Mesendoderm (in vitro differentiated cells): Measurements from ENCODE around the gene CFAP61.
A peak's percentile ranks its signal among the peaks of the same experiment; 100 is the strongest.

Experiments
- DNase-seq: peaks from one replicate; pipeline ENCODE4 v3.0.0; 2013
- H2AK5ac ChIP-seq: 2 replicates; pipeline ENCODE4 v1.6.1; 2013; ENCODE audit warnings: low read length, inconsistent platforms
- H2BK120ac ChIP-seq: 2 replicates; pipeline ENCODE4 v1.6.1; 2013; ENCODE audit warnings: low read depth, mild to moderate bottlenecking, low read length, moderate library complexity, mixed read lengths
- H2BK15ac ChIP-seq: replicated peaks from 2 replicates; pipeline ENCODE4 v1.6.1; 2013; ENCODE audit warnings: low read depth, mild to moderate bottlenecking, moderate library complexity
- H2BK5ac ChIP-seq: 2 replicates; pipeline ENCODE4 v1.6.1; 2013; ENCODE audit warnings: low read length, inconsistent platforms
- H3K18ac ChIP-seq: 2 replicates; pipeline ENCODE4 v1.6.1; 2013; ENCODE audit warnings: mild to moderate bottlenecking, low read length, mixed read lengths
- H3K23ac ChIP-seq: one replicate; pipeline ENCODE4 v1.6.1; 2013; ENCODE audit warnings: low read length
- H3K27ac ChIP-seq: 2 replicates; pipeline ENCODE4 v1.5.1; 2013; ENCODE audit warnings: low read depth, mild to moderate bottlenecking, inconsistent platforms, low read length, moderate library complexity
- H3K27me3 ChIP-seq: 2 replicates; pipeline ENCODE4 v1.6.1; 2013; ENCODE audit warnings: low read length, control low read depth, mild to moderate bottlenecking, inconsistent platforms; ENCODE audit not compliant: insufficient read depth, poor library complexity
- H3K36me3 ChIP-seq: 2 replicates; pipeline ENCODE4 v1.6.1; 2013; ENCODE audit warnings: low read length, inconsistent platforms; ENCODE audit not compliant: control insufficient read depth, insufficient read depth
- H3K4ac ChIP-seq: one replicate; pipeline ENCODE4 v1.6.1; 2013; ENCODE audit warnings: low read depth, mild to moderate bottlenecking, low read length, moderate library complexity
- H3K4me1 ChIP-seq: 2 replicates; pipeline ENCODE4 v1.6.1; 2013; ENCODE audit warnings: low read depth, low read length, inconsistent platforms; ENCODE audit not compliant: control insufficient read depth
- H3K4me2 ChIP-seq: 2 replicates; pipeline ENCODE4 v1.6.1; 2013; ENCODE audit warnings: low read length
- H3K4me3 ChIP-seq: 2 replicates; pipeline ENCODE4 v1.5.1; 2013; ENCODE audit warnings: mild to moderate bottlenecking, low read length
- H3K56ac ChIP-seq: one replicate; pipeline ENCODE4 v1.6.1; 2013; ENCODE audit warnings: low read length
- H3K79me1 ChIP-seq: 2 replicates; pipeline ENCODE4 v1.6.1; 2013; ENCODE audit warnings: low read length, inconsistent platforms
- H3K79me2 ChIP-seq: 2 replicates; pipeline ENCODE4 v1.6.1; 2013; ENCODE audit warnings: mild to moderate bottlenecking, low read length; ENCODE audit not compliant: control insufficient read depth, insufficient read depth
- H3K9ac ChIP-seq: 2 replicates; pipeline ENCODE4 v1.6.1; 2013; ENCODE audit warnings: low read length, inconsistent platforms
- H4K5ac ChIP-seq: one replicate; pipeline ENCODE4 v1.6.1; 2013; ENCODE audit warnings: low read length
- H4K8ac ChIP-seq: one replicate; pipeline ENCODE4 v1.6.1; 2013; ENCODE audit warnings: low read depth, mild to moderate bottlenecking, control low read depth, low read length, moderate library complexity
- WGBS: extraction: QIAGEN DNeasy Blood & Tissue Kit; methylation state at CpG from one replicate; pipeline ENCODE4 v1.1.7; 2013; ENCODE audit warnings: low lambda C conversion rate, missing lambda C conversion rate; ENCODE audit not compliant: insufficient coverage; ENCODE audit errors: extremely low coverage; 5-methylcytosine and 5-hydroxymethylcytosine counted together

The CFAP61 gene

DNA sequence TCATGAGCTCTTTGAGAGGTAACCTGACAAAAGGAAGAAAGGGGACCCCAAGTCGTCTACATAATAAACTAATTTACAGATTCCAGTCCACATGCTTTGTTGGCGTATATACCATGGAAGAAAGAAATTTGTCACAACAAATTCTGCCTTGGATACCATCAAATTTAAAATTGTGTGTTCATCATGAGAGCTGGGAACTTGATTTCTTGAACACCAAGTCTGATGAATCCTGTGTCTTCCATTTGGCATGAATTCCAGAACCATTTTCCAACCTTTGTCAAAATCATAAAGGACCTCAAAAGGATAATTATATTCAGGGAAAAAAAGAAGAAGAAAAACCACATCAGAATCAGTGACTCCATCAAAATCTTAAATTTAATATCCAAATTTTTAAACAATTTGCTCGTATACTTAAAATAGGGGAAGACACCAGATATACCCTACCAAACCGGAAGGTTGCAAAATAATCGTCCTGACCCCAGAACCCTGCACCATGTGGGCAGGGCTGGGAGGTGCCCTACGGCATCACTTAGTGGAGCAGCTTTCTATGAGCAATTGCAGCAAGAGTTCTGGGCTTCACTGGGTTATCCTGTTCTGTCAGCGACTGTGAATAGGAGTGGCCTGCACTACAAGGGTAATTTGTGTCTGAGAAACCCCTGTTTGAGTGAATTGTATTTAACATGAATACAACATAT, 241.5 kb downstream of the CFAP61 start:
- no peak overlapping the region for H4K8ac ChIP-seq
- no peaks in the 10 kb centered on the region for H3K27me3 ChIP-seq
- WGBS = no CpG with 5 or more reads among the region's 7 CpGs
- H3K4me2 ChIP-seq = no peak overlapping the region
- no peaks in the 10 kb centered on the region for H3K79me2 ChIP-seq
- no peak for DNase-seq
- no peak overlapping the region for H2BK15ac ChIP-seq
- no peak overlapping the region for H3K18ac ChIP-seq
- no peak overlapping the region for H2BK120ac ChIP-seq
- H4K5ac ChIP-seq = no peak overlapping the region
- no peaks in the 10 kb centered on the region for H3K4me1 ChIP-seq
- no peak overlapping the region for H3K4me3 ChIP-seq
- H2AK5ac ChIP-seq = no peak overlapping the region
- H3K23ac ChIP-seq = no peak overlapping the region
- no peak overlapping the region for H3K27ac ChIP-seq
- H2BK5ac ChIP-seq = no peak overlapping the region
- H3K56ac ChIP-seq = no peak overlapping the region
- no peak overlapping the region for H3K4ac ChIP-seq
- no peaks in the 10 kb centered on the region for H3K79me1 ChIP-seq
- H3K36me3 ChIP-seq = no peaks in the 10 kb centered on the region
- no peak overlapping the region for H3K9ac ChIP-seq

GRCh38 chr20:20295621-20296498, 243.5 kb downstream of the CFAP61 start:
- H2BK15ac ChIP-seq = no peak overlapping the region
- H2BK5ac ChIP-seq = no peak overlapping the region
- H3K9ac ChIP-seq = no peak overlapping the region
- no peak overlapping the region for H2AK5ac ChIP-seq
- H3K36me3 ChIP-seq = no peaks in the 10 kb centered on the region
- no peak overlapping the region for H3K4ac ChIP-seq
- no peaks in the 10 kb centered on the region for H3K4me1 ChIP-seq
- H3K79me2 ChIP-seq = no peaks in the 10 kb centered on the region
- no peak overlapping the region for H3K4me2 ChIP-seq
- H3K18ac ChIP-seq = no peak overlapping the region
- H4K5ac ChIP-seq = no peak overlapping the region
- H2BK120ac ChIP-seq = no peak overlapping the region
- no peak overlapping the region for H3K4me3 ChIP-seq
- H4K8ac ChIP-seq = no peak overlapping the region
- no peak overlapping the region for H3K27ac ChIP-seq
- peak; percentile 33 for DNase-seq
- H3K23ac ChIP-seq = no peak overlapping the region
- H3K27me3 ChIP-seq = no peaks in the 10 kb centered on the region
- no CpG with 5 or more reads among the region's 6 CpGs for WGBS
- H3K56ac ChIP-seq = no peak overlapping the region
- no peaks in the 10 kb centered on the region for H3K79me1 ChIP-seq

- H3K4me2 ChIP-seq = no peak overlapping the region
- no peak overlapping the region for H2BK120ac ChIP-seq
- no peak overlapping the region for H4K8ac ChIP-seq
- H3K79me1 ChIP-seq = no peaks in the 10 kb centered on the region
- no peak overlapping the region for H4K5ac ChIP-seq
- H3K36me3 ChIP-seq = no peaks in the 10 kb centered on the region
- no peak overlapping the region for H3K9ac ChIP-seq
- no peak overlapping the region for H3K56ac ChIP-seq
- H3K4me3 ChIP-seq = no peak overlapping the region
- H2BK15ac ChIP-seq = no peak overlapping the region
- H3K4ac ChIP-seq = no peak overlapping the region
- H3K27me3 ChIP-seq = no peaks in the 10 kb centered on the region
- WGBS = no CpG with 5 or more reads among the region's 3 CpGs
- DNase-seq = no peak
- H2BK5ac ChIP-seq = no peak overlapping the region
- H3K23ac ChIP-seq = no peak overlapping the region
- H2AK5ac ChIP-seq = no peak overlapping the region
- H3K79me2 ChIP-seq = no peaks in the 10 kb centered on the region
- H3K27ac ChIP-seq = no peak overlapping the region
- no peak overlapping the region for H3K18ac ChIP-seq
- no peaks in the 10 kb centered on the region for H3K4me1 ChIP-seq
Measured at GRCh38 chr20:20297181-20297580, 244.8 kb downstream of the CFAP61 start.

DNA sequence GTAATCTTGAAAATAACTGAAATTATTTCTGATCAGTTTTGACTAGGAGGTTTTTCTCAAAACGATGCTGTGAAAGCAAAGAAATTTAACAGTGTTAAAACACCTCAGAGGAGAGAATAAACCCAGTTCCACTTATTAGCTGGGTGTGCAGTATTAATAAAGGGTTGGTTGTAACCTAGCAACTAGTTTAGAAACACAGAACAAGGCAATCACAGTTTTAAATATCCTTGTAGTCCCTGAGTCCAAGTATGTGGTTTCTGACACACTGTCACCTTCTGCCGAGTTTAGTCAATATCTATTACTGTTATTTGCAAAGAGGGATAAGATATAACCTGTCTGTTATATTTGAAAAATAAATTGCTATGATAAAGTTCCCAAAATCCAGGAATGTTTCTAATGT, 245.4 kb downstream of the CFAP61 start:
- Histone ChIP-seq H3K9ac (no peak overlapping the region), H3K18ac (no peak overlapping the region), H3K4me2 (no peak overlapping the region), H4K5ac (no peak overlapping the region), H3K79me2 (no peaks in the 10 kb centered on the region), H3K23ac (no peak overlapping the region), H2BK120ac (no peak overlapping the region), H3K79me1 (no peaks in the 10 kb centered on the region), H2BK5ac (no peak overlapping the region), H3K27ac (no peak overlapping the region), H3K36me3 (no peaks in the 10 kb centered on the region), H2BK15ac (no peak overlapping the region), H3K4me1 (no peaks in the 10 kb centered on the region), H3K27me3 (no peaks in the 10 kb centered on the region), H3K4me3 (no peak overlapping the region), H2AK5ac (no peak overlapping the region), H3K4ac (no peak overlapping the region), H3K56ac (no peak overlapping the region), H4K8ac (no peak overlapping the region)
- WGBS = no CpG with 5 or more reads among the region's 2 CpGs
- no peak for DNase-seq

DNA sequence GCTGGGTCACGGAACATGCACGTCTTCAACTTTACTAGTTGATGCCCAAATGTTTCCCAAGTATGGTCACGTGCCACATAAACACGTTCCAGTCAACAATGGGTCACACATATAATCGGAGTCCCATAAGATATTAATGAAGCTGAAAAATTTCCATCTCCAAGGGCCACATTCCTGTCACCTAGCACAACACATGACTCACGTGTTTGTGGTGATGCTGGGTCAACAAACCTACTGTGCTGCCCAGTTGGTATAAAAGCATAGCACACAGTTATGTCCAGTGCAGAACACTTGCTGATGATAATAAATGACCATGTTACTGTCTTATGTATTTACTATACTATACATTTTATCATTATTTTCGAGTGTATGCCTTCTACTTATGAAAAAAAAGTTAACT, 247.6 kb downstream of the CFAP61 start:
- Histone ChIP-seq H3K36me3 (no peaks in the 10 kb centered on the region), H3K4me3 (no peak overlapping the region), H3K79me2 (no peaks in the 10 kb centered on the region), H3K4ac (no peak overlapping the region), H3K4me1 (no peaks in the 10 kb centered on the region), H3K79me1 (no peaks in the 10 kb centered on the region), H3K4me2 (no peak overlapping the region), H3K9ac (no peak overlapping the region), H3K27me3 (no peaks in the 10 kb centered on the region), H2AK5ac (no peak overlapping the region), H4K8ac (no peak overlapping the region), H2BK120ac (no peak overlapping the region), H3K56ac (no peak overlapping the region), H3K23ac (no peak overlapping the region), H3K18ac (no peak overlapping the region), H3K27ac (no peak overlapping the region), H2BK15ac (no peak overlapping the region), H4K5ac (no peak overlapping the region), H2BK5ac (no peak overlapping the region)
- no peak for DNase-seq
- WGBS = no CpG with 5 or more reads among the region's 7 CpGs
